Midbrain (tissue), 1 donor: Measurements from ENCODE around the gene CERS2.
A peak's percentile ranks its signal among the peaks of the same experiment; 100 is the strongest.
"Not testable (repeated sequence)": the region's sequence is repeated elsewhere in the genome, so short reads cannot be mapped to it uniquely, and the experiment has no call there.

Source experiments
- DNase-seq: peaks from one replicate; lab custom pipeline; 2025; lab: John Stamatoyannopoulos, UW

CERS2 gene

DNA sequence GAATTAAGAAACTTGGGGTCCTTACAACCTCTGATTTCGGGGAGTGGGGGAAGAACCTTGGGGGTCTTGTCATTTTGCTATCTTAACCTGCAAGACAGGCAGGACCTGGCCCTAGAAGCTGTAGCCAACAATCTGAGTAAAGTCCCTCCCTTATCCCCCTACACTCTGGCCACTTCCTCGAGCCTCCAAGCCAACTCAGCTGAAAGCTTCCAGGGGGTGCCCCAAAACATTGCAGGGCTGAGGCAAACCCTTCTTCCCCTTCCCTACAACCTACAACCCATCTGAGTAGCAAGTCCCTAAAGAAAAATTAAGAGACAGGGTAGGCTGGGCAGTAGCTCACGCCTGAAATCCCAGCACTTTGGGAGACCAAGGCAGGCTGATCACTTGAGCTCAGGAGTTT, 5.0 kb downstream of the CERS2 start:
- no peak for DNase-seq

DNA sequence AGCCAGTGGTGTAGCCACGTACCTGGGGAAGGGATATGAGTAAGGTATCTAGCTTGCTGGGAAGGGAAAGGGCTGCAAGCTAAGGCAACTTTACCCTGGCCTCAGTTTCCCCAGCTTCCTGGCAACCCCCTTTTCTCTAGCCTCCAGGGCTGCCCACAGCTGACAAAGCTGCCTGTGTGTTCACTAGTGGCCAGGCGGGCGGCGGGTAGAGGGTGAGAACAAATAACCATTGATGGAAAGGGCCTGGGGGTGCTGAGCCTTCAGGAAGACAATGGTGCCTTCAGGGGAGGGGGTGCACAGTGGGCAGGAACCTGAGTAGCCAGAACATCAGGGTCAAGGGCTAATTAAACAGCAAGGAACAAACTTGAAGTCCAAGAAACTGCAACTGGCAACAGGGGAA, 6.1 kb downstream of the CERS2 start:
- DNase-seq = peak; percentile 72

DNA sequence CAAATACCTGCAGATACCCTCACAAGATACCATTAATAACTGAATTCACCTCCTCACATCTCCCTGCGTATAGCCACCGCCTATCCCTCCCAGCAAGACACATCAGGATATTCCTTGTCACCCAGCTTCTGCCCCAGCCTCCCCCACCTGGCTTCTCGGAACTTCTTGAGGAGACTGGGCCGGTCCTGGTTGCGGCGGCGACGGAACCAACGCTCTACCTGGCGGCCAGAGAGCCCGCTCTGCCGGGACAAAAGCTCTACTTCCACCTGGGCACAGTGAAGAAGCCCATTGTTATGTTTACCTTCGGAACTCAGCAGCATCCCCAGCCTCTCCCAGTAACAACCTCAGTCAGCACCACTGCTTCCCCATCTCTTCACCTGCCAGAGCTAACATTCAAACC, 6.7 kb downstream of the CERS2 start:
- no peak for DNase-seq

DNA sequence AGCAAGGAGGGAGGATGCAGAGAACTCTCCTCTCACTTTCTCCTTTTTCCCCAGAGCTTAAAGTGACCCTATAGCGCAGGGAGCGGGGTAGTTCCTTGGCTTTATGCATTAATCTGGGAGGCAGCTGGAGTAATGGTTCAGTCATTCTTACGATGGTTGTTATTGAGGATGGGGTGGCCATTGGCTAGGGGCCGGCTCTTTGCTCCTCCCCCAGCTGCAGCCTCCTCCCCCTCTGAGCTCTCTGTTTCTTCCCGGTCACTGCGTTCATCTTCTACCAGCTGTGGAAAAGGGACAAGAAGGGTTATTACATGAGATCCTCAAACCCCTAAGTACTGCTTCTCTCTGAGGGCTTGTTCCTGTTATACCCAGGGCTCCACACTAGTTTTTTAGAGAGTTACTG, 8.6 kb downstream of the CERS2 start:
- DNase-seq = peak; percentile 56

DNA sequence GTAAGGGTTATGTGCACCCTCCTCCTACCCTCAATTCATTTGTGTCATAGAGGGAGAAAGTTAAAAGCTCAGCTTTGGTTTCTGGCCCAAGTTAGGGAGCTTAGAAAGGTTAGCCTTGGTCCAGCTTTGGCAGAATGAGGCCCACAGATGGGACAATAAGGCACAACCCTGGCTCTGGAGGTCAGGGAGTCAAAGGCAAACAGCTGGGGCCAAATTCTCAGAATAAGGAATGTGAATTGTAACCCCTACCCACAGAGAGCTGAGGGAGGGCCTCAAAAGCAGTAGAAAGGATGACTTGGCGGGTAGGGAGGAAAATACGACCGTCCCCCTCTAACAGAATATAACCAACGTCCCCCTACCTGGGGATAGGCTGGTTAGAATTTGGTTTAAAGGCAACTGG, 9.0 kb downstream of the CERS2 start:
- no peak for DNase-seq

DNA sequence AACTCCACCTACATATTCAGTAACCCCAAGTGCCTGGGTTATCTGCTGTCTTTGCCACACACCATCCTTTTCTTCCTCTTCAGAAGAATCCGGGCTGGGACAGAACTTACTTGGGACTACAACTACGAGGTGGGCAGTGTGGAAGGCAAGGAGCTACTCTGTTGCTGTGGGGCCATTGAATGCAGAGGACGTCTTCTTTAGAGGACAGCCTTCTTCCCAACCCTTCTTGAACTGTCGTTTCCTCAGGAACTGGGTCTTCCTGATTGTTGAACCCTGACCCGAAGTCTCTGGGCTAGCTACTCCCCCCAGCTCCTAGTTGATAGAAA, 10.5 kb downstream of the CERS2 start:
- DNase-seq = no peak

DNA sequence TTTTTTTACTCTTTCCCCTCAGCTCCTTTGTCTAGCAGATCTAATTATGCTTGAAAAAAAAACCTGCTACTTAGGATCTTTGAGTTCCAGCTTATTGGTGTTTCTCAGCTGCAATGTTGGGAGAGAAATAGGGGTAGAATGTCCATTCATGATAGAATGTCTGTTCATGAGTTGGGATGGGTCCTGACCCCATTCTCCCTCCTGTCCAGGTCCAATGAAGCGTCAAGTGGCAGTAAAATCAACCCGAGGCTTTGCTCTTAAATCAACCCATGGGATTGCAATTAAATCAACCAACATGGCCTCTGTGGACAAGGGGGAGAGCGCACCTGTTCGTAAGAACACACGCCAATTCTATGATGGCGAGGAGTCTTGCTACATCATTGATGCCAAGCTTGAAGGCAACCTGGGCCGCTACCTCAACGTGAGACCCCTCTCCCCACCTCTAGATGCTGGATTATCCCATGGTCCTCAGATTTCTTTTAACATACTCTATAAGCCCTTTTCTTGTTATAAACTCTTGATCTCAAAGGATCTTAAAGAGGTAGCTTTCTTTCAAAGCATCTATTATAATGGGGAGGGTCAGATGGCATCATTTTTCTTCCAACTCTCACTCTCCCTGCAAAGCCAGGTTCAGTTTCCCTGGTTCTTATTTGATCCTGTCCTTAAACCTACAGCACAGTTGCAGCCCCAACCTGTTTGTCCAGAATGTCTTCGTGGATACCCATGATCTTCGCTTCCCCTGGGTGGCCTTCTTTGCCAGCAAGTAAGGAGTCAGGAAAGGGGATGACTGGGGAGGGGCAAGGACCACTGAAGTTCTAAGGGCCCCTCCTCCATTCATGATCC, 11.1 kb downstream of the CERS2 start:
- no peak for DNase-seq

DNA sequence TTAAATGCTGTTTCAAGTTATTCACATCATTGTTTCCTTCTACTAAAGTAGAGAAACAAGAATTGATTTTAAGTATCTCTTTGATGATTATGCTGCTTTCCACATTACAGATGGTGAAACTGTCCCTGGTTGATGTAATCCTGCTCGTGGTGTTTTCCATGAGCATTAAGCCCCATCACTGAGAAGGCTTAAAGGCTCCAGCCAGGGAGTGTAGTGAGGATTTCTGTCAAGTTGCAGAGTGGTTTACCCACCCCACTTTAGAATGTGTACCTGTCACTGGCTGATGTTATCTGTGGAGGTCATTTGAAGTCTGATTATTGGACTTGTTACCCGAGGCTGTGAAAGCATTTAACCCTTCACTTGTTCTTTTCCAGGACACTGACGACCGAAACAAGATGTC, 12.9 kb downstream of the CERS2 start:
- no peak for DNase-seq

DNA sequence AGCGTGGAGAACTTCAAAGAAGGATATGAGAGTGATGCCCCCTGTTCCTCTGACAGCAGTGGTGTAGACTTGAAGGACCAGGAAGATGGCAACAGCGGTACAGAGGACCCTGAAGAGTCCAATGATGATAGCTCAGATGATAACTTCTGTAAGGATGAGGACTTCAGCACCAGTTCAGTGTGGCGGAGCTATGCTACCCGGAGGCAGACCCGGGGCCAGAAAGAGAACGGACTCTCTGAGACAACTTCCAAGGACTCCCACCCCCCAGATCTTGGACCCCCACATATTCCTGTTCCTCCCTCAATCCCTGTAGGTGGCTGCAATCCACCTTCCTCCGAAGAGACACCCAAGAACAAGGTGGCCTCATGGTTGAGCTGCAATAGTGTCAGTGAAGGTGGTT, 14.0 kb downstream of the CERS2 start:
- DNase-seq = no peak

DNA sequence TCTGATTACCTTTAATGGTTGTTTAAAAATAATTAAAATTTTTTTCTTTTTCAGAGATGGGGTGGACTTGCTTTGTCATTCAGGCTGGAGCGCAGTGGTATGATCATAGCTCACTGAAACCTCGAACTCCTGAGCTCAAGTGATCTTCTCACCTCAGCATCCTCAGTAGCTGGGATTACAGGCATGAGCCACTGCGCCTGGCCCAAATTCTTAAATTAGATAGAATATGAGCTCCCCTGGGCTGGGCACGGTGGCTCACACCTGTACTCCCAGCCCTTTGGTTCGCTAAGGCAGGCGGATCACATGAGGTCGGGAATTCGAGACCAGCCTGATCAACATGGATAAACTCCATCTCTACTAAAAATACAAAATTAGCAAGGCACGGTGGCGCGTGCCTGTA, 17.0 kb downstream of the CERS2 start:
- no peak for DNase-seq

DNA sequence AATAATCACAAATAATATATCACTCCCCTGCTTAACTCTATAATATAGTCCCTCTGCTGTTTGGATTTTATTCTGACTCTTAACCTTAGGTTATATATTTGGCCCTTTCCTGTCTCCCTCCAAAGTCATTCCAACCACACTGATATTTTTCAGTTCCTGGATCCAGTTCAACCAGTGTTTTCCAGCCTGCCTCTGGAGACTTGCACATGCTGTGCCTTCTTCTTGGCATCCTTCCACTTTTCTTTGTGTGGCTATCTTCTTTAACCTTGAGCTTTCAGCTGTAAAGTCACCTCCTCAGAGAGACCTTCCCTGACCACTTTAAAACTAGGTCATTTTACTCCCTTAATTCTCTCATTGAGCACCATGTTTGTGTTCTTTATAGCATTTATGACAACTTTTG, 19.4 kb downstream of the CERS2 start:
- DNase-seq = no peak

DNA sequence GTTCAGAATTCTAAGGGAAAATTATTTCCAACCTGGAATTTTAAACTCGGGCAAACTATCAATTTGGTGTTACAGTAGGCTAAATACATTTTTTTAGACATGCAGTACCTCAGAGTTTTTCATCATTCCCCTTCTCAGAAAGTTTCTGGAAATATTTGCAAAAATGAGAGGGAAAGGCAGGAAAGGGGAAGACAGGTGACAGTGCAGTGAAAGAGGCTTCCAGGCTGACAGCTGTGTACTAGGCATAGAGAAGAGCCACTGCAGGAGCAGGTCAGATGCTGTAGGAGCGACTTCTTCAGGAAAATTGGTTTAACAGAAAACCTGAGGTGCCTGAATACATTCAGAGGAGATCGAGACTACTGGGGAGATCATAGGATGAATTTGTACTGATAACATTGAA, 19.9 kb downstream of the CERS2 start:
- no peak for DNase-seq

DNA sequence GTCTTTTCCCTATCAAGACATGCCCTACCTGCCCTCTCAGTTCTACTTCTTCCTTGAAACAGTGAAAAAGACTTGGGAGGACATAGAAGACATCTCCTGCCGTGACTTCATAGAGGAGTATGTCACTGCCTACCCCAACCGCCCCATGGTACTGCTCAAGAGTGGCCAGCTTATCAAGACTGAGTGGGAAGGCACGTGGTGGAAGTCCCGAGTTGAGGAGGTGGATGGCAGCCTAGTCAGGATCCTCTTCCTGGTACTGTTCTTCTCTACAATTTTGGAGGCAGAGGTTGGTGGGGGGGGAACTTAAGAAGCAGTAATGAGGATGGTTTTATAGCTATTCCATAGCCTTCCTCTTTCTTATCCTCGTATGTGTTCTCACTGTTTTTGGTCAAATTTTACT, 29.8 kb downstream of the CERS2 start:
- no peak for DNase-seq

DNA sequence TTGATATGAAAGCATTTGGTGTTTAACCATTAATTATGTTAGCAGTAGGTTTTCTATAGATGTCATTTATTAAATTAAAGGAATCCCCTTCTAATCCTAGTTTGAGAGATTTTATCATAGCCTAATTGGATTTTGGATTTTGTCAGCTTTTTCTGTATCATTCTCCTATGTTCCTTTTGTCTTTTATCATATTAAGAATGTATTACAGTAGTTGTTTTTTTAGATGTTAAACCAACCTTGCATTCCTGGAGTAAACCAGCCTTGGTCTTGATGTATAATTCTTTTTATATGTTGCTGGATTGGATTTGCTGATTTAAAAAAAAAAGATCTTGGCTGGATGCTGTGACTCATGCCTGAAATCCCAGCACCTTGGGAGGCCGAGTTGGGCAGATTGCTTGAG, 42.9 kb downstream of the CERS2 start:
- DNase-seq = no peak

DNA sequence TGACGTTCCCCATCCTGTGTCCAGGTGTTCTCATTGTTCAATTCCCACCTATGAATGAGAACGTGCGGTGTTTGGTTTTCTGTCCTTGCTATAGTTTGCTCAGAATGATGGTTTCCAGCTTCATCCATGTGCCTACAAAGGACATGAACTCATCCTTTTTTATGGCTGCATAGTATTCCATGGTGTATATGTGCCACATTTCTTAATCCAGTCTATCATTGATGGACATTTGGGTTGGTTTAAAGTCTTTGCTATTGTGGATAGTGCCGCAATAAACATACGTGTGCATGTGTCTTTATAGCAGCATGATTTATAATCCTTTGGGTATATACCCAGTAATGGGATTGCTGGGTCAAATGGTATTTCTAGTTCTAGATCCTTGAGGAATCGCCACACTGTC, 45.9 kb downstream of the CERS2 start:
- DNase-seq = not testable (repeated sequence)

DNA sequence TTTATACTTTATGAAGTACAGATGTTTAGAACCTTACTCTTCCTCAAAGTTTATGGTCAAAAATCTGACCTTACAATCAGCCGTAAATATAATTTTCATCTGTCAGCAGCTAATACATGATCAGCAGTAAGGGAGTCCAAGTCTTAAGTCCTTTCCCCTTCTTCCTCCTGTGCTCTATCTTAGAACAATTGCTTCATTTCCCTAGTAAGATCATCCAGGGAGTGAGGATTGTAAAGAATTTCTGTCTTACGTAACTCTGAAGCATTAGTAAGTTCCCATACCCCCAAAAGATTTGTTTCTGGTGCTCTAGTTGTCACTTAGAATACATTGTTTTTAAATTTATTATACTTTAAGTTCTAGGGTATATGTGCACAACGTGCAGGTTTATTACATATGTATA, 46.3 kb downstream of the CERS2 start:
- DNase-seq = no peak

DNA sequence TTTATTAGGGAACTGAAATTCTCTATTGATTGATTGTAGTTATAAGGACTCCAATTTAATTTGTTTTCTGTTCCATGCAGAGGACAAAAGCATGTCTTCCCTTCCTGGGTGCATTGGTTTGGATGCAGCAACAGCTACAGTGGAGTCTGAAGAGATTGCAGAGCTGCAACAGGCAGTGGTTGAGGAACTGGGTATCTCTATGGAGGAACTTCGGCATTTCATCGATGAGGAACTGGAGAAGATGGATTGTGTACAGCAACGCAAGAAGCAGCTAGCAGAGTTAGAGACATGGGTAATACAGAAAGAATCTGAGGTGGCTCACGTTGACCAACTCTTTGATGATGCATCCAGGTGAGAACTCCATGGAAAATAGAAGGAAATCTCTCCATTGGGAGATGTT, 47.0 kb downstream of the CERS2 start:
- no peak for DNase-seq

DNA sequence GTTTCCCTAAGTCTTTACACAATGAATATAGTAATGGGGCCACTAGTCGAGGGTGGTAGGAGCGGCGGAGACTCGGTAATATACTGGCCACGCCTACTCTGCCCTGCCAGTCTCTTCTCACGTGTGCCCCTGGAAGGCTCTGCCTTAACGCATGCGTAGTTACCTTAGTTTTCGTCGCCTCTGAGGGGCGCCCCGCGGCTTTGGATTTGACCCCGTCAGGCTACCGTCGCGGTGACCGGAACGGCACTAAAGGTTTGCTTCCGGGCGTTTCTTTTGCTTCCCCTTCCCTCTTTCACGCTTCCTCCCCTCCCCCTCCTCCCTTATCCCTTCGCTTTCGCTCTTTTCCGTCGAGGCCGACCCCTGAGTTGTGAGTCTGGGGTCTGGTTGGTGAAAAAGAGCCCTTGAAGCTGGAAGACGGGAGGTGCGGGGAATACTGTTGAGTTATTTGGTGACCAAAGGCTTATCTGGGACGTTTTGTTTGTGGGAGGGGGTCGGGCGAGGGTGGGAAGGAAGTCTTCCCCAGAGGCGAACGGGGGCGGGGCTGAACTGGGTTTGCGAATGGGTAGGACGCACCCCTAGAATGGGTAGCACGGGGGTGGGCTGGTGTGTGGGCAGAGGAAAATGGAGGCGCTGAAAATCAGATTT, 48.4 kb downstream of the CERS2 start, which contains the start of gene SETDB1:
TSS of gene SETDB1 (plus strand) at position 267 of the 645 bp plus-strand sequence. CDS start 1,352 bp downstream, outside the sequence.
- DNase-seq = peak; percentile 93

DNA sequence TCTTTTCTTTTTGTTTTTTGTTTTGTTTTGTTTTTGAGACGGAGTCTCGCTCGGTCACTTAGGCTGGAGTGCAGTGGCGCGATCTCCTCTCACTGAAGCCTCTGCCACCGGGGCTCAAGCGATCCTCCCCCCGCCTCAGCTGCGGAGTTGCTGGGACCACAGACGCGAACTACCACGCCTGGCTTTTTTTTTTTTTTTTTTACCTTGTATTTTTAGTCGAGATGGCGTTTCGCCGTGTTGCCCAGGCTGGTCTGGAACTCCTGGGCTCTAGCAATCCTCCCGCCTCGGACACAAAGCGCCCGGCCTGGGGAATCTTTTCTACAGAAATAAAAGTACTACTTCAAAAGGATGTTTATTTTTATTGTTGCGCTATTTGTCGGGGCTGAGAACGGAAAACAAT, 49.6 kb downstream of the CERS2 start:
- DNase-seq = no peak

DNA sequence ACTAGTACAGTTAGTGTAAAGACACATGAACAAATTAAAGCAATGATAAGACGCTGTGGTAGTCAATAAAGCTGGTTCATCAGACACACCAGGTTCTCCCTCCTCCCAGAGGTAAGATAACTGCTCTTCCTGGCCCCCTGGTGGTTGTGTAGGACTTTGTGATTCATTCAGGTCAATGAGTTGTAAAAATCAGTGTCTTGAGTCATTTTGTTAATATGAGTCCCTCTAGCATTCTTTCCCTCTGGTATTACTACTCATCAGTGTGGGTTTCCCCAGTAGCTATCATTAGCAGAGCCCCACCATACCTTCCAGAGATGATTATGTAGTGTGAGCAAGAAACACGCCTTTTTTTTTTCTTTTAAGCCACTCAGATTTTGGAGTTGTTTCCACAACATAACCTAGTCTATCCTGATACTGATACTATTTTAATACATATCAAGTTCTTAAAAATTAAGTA, 52.1 kb downstream of the CERS2 start:
- peak; percentile 42 for DNase-seq

DNA sequence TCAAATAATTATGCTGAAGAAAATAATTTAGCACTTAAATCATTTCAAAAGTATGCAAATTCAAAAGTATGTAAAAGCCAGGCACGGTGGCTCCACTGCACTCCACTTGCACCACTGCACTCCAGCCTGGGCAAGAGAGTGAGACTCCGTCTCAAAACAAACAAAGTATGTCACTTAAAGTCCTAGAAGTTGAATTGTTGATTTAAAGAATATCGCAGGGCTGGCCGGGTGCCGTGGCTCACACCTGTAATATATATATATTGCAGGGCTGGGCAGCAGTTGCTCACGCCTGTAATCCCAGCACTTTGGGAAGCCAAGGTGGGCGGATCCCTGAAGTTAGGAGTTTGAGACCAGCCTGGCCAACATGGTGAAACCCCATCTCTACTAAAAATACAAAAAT, 57.2 kb downstream of the CERS2 start:
- DNase-seq = no peak
